SJSA1 (cell line): Measurements from ENCODE around the gene DGKB. TPM values are rescaled to one million over a fixed set of nuclear protein-coding genes. Genes with fewer than 3 reads are reported as not detected.

Experiments used
- DNase-seq, 2 experiments: peaks; one replicate each; pipeline ENCODE4 v3.0.0-alpha.2; 2015 to 2020; ENCODE audit warnings: low spot score in 2 of 2, low read depth in 1 of 2
- H3K27ac ChIP-seq: fragments of 250-450 bp; sonication (Bioruptor Pico); 2 replicates; pipeline ENCODE4 v1.5.1; 2020; ENCODE audit warnings: mild to moderate bottlenecking, moderate library complexity
- H3K27me3 ChIP-seq: fragments of 250-450 bp; sonication (Bioruptor Pico); replicated peaks from 2 replicates; pipeline ENCODE4 v1.5.1; 2020; ENCODE audit warnings: mild to moderate bottlenecking, moderate library complexity
- H3K36me3 ChIP-seq: fragments of 250-450 bp; sonication (Bioruptor Pico); 2 replicates; pipeline ENCODE4 v1.5.1; 2020; ENCODE audit warnings: mild to moderate bottlenecking
- H3K4me1 ChIP-seq: fragments of 250-450 bp; sonication (Bioruptor Pico); replicated peaks from 2 replicates; pipeline ENCODE4 v1.6.1; 2021; ENCODE audit warnings: mild to moderate bottlenecking
- H3K4me3 ChIP-seq: fragments of 250-450 bp; sonication (Bioruptor Pico); 2 replicates; pipeline ENCODE4 v1.5.1; 2020; ENCODE audit warnings: mild to moderate bottlenecking
- H3K9me3 ChIP-seq: fragments of 250-450 bp; sonication (Bioruptor Pico); replicated peaks from 2 replicates; pipeline ENCODE4 v1.5.1; 2020; ENCODE audit warnings: mild to moderate bottlenecking
- total RNA-seq: library from RNA; depleted of rRNA; stranded (reverse); fragments of >200 nt; shearing (Covaris generic); gene quantifications from 2 replicates; pipeline ENCODE4 v1.2.3, GENCODE V29; 2014

Gene DGKB
- total RNA-seq, 1 experiment from 2014 or later: not detected

DNA sequence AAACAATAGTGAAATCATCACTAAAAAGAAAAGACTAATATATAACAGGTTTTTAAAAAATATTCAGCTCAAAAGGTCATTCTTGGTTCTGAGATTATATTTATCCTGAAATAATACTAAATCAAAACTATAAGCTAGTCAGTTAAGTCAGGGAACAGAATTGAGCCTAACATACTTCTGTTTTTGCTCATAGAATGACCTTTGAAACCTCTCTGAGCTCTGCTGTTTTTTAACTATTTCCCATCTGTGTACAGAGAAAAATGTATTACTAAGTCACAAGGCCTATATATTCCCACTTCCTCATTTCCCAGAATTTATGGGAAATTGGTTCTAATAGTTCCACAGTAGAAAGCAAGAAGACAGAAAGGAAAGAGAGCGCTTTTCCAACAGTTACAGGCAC lies 566.3 kb downstream of the DGKB start:
- Histone ChIP-seq H3K27ac (no peak overlapping the region), H3K4me3 (no peak overlapping the region), H3K36me3 (no peaks in the 10 kb centered on the region), H3K4me1 (no peaks in the 10 kb centered on the region), H3K9me3 (no peaks in the 10 kb centered on the region), H3K27me3 (no peaks in the 10 kb centered on the region; the same call in 1 of the 2 replicates)
- DNase-seq: no peak

GRCh38 chr7:14332155-14332554 lies 570.4 kb downstream of the DGKB start:
- Histone ChIP-seq H3K4me3 (no peak overlapping the region), H3K36me3 (no peaks in the 10 kb centered on the region), H3K27ac (no peak overlapping the region), H3K4me1 (no peaks in the 10 kb centered on the region), H3K27me3 (no peaks in the 10 kb centered on the region; the same call in 1 of the 2 replicates), H3K9me3 (no peaks in the 10 kb centered on the region)
- no peak for DNase-seq

GRCh38 chr7:14324767-14325166 lies 577.8 kb downstream of the DGKB start:
- no peaks in the 10 kb centered on the region for H3K4me1 ChIP-seq
- no peaks in the 10 kb centered on the region for H3K9me3 ChIP-seq
- no peaks in the 10 kb centered on the region for H3K27me3 ChIP-seq
- no peaks in the 10 kb centered on the region for H3K36me3 ChIP-seq
- no peak for DNase-seq
- no peak overlapping the region for H3K27ac ChIP-seq
- H3K4me3 ChIP-seq: no peak overlapping the region

- H3K27me3 ChIP-seq: no peaks in the 10 kb centered on the region
- H3K27ac ChIP-seq: no peak overlapping the region
- H3K4me1 ChIP-seq: no peaks in the 10 kb centered on the region
- no peaks in the 10 kb centered on the region for H3K36me3 ChIP-seq
- H3K4me3 ChIP-seq: no peak overlapping the region
- H3K9me3 ChIP-seq: no peaks in the 10 kb centered on the region
- DNase-seq: no peak
These were observed 579.8 kb downstream of the DGKB start for GRCh38 chr7:14322724-14323123.

DNA sequence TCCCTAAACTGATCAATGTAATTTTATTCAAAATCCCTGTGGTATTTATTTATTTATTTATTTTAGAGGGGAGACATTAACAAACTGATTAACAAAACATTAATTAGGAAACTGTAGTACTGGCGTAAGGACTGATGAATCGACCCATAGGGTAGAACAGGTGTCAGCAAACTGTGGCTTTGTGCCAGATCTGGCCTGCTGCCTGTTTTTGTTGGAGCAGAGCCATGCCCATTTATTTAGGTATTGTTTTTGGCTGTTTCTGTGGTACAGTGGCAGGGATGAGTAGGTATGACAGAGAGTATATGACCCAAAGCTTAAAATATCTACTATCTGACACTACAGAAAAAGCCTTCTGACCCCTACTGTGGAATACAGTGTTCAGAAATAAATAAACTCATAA lies 580.6 kb downstream of the DGKB start:
- H3K27me3 ChIP-seq: no peaks in the 10 kb centered on the region
- no peaks in the 10 kb centered on the region for H3K36me3 ChIP-seq
- DNase-seq: no peak
- H3K4me1 ChIP-seq: no peaks in the 10 kb centered on the region
- H3K27ac ChIP-seq: no peak overlapping the region
- H3K4me3 ChIP-seq: no peak overlapping the region
- no peaks in the 10 kb centered on the region for H3K9me3 ChIP-seq

DNA sequence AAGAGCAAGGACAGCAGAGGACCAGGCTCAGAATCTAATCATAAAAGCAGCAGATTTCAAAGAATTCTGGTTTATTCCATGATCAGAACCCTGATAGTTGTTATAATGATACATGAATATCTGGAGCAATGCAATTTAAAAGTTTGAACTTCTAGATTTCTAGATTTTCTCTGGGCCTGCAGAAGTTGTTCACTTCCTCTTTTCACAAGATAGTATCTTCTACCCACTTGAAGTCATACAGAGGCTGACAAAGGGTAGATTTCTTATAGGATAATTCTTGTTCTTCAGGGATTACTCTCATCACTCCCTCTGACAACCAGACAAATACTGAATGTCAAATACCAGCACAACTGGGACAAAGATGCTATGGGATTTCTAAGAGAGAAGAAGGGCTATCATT lies 593.1 kb downstream of the DGKB start:
- no peak overlapping the region for H3K4me3 ChIP-seq

DNA sequence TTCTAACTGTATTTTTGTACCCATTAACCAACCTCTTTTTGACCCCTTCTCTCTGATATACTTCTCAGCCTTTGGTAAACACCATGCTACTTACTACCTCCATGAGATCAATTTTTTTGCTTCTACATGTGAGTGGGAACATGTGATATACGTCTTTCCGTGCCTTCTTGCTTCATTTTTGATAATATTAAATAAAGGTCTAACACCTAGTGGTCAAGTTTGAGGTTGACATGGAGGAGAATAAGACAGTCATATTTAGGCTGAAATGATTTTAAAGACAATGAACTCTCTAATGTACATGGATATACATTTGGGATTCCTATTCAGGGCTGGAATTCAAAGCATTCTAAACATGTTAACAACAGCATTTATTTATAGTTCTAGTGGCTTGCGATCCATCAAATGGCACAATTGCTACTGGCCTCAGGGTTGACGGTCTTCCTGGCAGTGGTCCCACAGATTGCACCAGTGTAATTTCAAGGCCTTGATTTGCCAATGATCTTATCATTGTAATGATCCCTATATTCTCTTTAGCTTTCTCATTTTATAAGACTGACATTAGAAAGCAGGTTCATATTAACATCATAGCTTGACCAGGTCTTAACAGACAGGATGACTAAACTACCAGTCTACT lies 597.2 kb downstream of the DGKB start:
- no peaks in the 10 kb centered on the region for H3K36me3 ChIP-seq
- no peaks in the 10 kb centered on the region for H3K27me3 ChIP-seq
- H3K4me3 ChIP-seq: no peak overlapping the region
- H3K27ac ChIP-seq: no peak overlapping the region
- H3K4me1 ChIP-seq: no peaks in the 10 kb centered on the region
- H3K9me3 ChIP-seq: no peaks in the 10 kb centered on the region
- no peak for DNase-seq

More for the DNA sequence above, 593.1 kb downstream of the DGKB start:
- Histone ChIP-seq H3K9me3 (no peaks in the 10 kb centered on the region), H3K27me3 (no peaks in the 10 kb centered on the region), H3K27ac (no peak overlapping the region), H3K36me3 (no peaks in the 10 kb centered on the region), H3K4me1 (no peaks in the 10 kb centered on the region)
- no peak for DNase-seq

- H3K27me3 ChIP-seq: no peaks in the 10 kb centered on the region
- H3K9me3 ChIP-seq: no peaks in the 10 kb centered on the region
- H3K27ac ChIP-seq: no peak overlapping the region
- DNase-seq: no peak
- no peak overlapping the region for H3K4me3 ChIP-seq
- no peaks in the 10 kb centered on the region for H3K4me1 ChIP-seq
- no peaks in the 10 kb centered on the region for H3K36me3 ChIP-seq
These were observed 599.0 kb downstream of the DGKB start for GRCh38 chr7:14303536-14303935.

- no peaks in the 10 kb centered on the region for H3K36me3 ChIP-seq
- no peaks in the 10 kb centered on the region for H3K27me3 ChIP-seq
- no peaks in the 10 kb centered on the region for H3K4me1 ChIP-seq
- H3K4me3 ChIP-seq: no peak overlapping the region
- H3K27ac ChIP-seq: no peak overlapping the region
- DNase-seq: no peak
- H3K9me3 ChIP-seq: no peaks in the 10 kb centered on the region
These were observed 607.9 kb downstream of the DGKB start for GRCh38 chr7:14294637-14295036.

GRCh38 chr7:14293434-14293833 lies 609.1 kb downstream of the DGKB start:
- H3K27me3 ChIP-seq: no peaks in the 10 kb centered on the region
- no peaks in the 10 kb centered on the region for H3K4me1 ChIP-seq

GRCh38 chr7:14292737-14293136 lies 609.8 kb downstream of the DGKB start:
- no peaks in the 10 kb centered on the region for H3K36me3 ChIP-seq
- no peak overlapping the region for H3K27ac ChIP-seq
- H3K27me3 ChIP-seq: no peaks in the 10 kb centered on the region
- no peaks in the 10 kb centered on the region for H3K9me3 ChIP-seq
- no peak for DNase-seq
- H3K4me3 ChIP-seq: no peak overlapping the region
- H3K4me1 ChIP-seq: no peaks in the 10 kb centered on the region

More at GRCh38 chr7:14293434-14293833, 609.1 kb downstream of the DGKB start:
- no peaks in the 10 kb centered on the region for H3K36me3 ChIP-seq
- no peak overlapping the region for H3K27ac ChIP-seq
- H3K9me3 ChIP-seq: no peaks in the 10 kb centered on the region
- no peak overlapping the region for H3K4me3 ChIP-seq
- no peak for DNase-seq

- no peak overlapping the region for H3K27ac ChIP-seq
- H3K4me1 ChIP-seq: no peaks in the 10 kb centered on the region
- no peaks in the 10 kb centered on the region for H3K27me3 ChIP-seq
- H3K9me3 ChIP-seq: no peaks in the 10 kb centered on the region
- H3K36me3 ChIP-seq: no peaks in the 10 kb centered on the region
- no peak overlapping the region for H3K4me3 ChIP-seq
- DNase-seq: no peak
These were observed 612.6 kb downstream of the DGKB start for GRCh38 chr7:14289957-14290356.

- no peaks in the 10 kb centered on the region for H3K36me3 ChIP-seq
- H3K9me3 ChIP-seq: no peaks in the 10 kb centered on the region
- H3K27ac ChIP-seq: no peak overlapping the region
- no peaks in the 10 kb centered on the region for H3K4me1 ChIP-seq
- no peak for DNase-seq
- no peaks in the 10 kb centered on the region for H3K27me3 ChIP-seq
- H3K4me3 ChIP-seq: no peak overlapping the region
These were observed 613.9 kb downstream of the DGKB start for GRCh38 chr7:14288701-14289100.

DNA sequence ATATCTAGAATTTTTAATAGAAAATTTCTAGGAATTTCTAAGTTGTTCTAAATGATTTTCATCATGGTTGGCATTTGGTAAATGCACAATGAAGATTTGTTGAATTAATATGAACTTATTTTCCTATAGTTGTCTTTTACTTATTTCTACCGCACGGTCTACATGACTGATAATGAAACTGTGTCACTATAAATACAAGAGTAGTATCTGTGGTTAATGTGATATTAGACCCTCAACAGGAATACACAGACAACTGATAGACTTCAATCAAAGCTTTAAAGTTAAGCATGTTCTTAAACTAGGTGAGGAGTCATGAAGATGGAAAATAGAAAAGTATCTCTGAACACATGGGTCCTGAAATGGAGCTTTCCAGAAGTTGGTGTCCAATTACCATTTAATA lies 615.2 kb downstream of the DGKB start:
- H3K27ac ChIP-seq: no peak overlapping the region
- no peaks in the 10 kb centered on the region for H3K4me1 ChIP-seq
- no peaks in the 10 kb centered on the region for H3K9me3 ChIP-seq
- DNase-seq: no peak
- H3K27me3 ChIP-seq: no peaks in the 10 kb centered on the region
- H3K4me3 ChIP-seq: no peak overlapping the region
- H3K36me3 ChIP-seq: no peaks in the 10 kb centered on the region

DNA sequence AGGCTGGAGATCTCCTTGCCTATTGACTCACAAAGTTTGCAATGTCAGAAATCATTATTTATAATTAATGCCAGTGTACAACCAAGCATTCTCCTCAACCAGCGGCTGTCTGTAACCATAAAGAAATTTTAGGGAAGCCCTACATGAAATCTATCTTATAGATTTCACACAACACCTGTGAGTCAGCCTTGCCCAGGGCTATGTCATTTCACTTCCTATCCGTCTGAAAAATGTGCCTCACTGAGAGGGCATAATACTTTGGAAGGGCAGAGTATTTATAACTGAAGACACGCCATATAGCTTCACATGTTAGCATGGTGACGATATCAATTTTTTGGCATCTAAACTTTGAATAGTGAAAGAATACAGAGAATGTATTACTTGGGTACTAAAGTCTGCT lies 616.5 kb downstream of the DGKB start:
- no peak overlapping the region for H3K27ac ChIP-seq
- no peaks in the 10 kb centered on the region for H3K36me3 ChIP-seq
- H3K9me3 ChIP-seq: no peaks in the 10 kb centered on the region
- H3K4me1 ChIP-seq: no peaks in the 10 kb centered on the region
- no peaks in the 10 kb centered on the region for H3K27me3 ChIP-seq
- no peak for DNase-seq
- H3K4me3 ChIP-seq: no peak overlapping the region
